Ecto neural progenitor cell (in vitro differentiated cells): ENCODE results near the gene SPDL1.

Experiments used
- DNase-seq: peaks from one replicate; pipeline ENCODE4 v3.0.0-alpha.2; 2018; ENCODE audit warnings: low spot score

Gene SPDL1, protein sequence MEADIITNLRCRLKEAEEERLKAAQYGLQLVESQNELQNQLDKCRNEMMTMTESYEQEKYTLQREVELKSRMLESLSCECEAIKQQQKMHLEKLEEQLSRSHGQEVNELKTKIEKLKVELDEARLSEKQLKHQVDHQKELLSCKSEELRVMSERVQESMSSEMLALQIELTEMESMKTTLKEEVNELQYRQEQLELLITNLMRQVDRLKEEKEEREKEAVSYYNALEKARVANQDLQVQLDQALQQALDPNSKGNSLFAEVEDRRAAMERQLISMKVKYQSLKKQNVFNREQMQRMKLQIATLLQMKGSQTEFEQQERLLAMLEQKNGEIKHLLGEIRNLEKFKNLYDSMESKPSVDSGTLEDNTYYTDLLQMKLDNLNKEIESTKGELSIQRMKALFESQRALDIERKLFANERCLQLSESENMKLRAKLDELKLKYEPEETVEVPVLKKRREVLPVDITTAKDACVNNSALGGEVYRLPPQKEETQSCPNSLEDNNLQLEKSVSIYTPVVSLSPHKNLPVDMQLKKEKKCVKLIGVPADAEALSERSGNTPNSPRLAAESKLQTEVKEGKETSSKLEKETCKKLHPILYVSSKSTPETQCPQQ

DNA sequence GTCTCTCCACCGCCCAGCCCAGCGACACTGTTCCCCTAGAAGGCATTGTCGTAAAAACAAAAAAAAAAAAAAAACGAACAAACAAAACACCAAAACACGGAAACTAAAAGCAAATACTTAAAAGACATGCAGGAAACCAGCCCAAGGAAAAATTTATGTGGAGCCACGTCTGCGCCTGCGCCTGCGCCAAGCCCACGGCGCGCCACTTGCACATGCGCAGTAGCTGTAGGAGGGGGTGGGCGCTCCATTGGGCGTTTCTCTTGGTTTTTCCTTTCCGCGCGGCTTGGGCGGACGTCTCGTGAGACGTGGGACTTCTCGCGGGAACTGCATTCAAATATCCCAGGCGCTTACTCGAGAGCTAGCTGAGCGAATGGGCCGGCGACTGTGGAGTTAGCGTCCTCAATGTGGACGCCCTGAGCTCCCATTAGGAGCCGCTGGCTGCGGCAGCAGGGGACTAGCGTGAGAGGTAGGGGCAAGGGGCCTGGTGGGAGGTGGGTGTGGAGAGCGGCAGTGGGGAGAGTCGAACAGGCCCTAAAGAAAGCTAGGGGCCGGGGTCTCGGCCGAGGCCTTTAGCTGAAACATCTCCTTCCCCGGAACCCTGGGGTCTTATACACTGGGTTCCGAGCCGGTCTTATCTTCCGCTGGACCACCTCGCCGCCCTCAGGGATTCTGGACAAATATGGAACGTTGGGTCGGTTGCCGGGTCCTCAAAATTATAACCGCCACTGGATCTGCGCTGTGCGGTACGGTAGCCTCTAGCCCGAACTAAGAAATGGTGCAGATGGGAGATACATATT lies at the start of gene SPDL1:
TSS of gene SPDL1 (plus strand) at position 350 of the 797 bp plus-strand sequence. CDS start 4,644 bp downstream, outside the sequence.
- DNase-seq = peak; percentile 95

DNA sequence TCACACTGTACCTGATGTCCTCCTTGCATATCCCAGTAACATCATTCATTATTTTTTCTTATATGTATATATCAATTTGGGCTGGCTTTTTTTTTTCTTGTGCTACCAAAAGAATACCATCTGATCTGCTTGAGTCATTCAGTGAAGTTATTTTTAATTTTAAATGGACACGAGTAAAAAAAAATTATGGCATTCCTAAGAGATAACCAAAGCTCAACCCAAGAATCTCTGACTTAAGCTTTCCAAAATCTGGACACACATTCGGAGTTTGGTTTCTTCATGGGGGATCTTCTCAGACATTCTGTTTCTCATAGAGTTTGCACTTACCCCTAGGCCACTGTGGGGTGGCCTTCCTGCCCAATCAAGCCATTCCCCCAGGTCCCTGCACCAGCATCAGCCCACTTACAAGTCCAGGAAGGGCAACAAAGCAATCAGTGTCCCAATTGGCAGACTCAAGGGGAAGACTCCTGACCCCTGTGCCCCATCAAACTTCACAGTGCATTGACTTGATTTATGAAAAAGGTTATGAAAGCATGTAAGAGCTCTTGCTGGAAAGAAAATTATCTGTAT lies 49.2 kb upstream of the SPDL1 start:
- DNase-seq = no peak

DNA sequence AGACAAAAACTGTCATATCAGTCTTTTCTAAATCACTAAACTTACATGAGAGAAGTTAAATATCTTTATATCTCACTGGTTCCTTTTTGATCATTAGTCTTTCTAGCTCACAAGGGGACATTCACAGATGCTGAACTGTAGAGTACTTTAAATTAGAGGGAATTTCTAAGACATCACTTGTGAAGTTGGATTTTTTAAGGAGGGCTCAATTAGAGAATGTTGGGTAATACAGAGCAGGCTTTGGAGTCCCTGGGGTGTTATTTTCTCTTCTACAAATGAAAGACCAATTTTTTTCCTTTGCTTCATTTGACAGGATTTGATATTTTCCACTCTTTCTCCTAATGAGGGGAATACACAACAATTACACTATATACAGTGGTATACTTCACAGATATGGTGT lies 48.6 kb upstream of the SPDL1 start:
- DNase-seq = no peak

DNA sequence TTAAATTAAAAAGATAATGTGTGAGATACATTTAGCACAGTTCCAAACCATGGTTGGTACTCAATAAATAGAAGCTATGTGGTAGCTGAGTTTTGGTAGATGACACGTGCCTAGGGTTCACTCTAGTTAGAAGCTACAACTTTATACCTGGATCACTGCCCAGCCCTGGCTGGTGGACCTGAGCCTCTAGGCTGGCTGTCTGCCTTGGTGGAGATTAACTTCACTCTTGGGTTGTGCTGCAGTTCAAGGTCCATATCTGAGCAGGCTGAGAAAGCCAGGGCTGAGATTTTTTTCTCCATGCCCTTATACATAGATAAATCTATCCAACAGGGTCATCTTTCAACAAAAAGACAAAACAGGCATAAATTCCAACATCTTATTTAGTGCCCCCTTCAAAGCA lies 44.6 kb upstream of the SPDL1 start:
- no peak for DNase-seq

DNA sequence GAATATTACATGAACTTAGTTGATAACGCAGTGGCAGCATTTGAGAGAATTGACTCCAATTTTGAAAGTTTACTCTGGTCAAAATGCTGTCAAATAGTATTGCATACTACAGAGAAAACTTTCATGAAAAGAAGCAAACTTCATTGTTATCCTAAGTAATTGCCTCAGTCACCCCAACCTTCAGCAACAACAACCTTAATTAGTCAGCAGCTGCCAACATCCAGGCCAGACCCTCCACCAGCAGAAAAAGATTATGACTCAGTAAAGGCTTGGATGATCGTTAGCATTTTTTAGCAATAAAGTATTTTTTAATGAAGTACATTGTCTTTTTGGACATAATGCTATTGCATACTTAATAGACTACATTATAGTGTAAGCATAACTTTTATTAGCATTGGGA lies 40.8 kb upstream of the SPDL1 start:
- DNase-seq = no peak

DNA sequence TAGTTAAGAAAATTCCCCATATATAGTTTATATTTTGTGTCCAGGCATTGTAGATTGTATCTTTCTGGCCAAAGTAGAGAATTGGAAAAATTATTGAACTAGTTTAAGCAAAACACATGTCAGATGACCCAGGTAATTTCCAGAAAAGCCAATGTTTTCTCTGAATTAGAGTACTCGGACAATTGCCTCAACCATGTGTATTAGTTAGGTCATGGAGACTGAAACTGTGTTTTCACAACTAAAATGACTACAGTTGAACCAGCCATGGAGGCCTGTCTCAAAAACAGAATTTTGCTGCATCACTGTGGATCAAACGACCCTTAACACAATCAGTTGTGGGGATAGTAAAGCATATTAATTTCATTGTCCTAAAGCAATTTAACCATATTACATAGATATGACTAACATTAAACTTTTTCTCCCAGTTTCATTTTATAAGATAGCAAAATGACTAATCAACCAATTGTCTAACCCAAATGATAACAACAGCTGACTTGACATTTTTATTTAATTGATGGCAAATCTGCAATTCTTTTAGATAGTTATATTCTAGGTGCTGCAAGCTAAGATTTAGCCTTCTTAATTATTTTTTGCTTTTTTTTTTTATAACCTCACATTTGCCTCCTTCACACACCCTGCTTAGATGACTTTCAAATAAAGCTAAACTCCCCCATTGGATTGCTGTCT lies 39.2 kb upstream of the SPDL1 start:
- no peak for DNase-seq

DNA sequence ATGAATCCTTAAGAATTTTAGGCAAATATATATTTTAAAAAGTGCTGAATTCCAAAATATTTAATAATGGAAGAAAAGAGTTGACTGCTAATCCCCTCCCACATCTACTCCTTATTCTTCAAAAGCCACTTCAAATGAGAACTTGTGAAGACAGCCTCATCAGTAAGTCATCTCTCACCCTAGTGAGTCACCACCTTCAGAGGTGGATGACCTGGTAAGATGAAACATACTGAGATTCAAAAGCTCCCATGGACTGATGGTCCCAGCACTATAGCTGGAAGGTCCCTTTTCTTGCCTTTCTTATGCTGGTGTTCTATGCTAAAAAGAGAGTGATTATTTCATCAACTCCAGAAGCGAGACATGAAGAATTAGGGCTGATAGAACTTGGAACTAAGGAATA lies 37.8 kb upstream of the SPDL1 start:
- no peak for DNase-seq

DNA sequence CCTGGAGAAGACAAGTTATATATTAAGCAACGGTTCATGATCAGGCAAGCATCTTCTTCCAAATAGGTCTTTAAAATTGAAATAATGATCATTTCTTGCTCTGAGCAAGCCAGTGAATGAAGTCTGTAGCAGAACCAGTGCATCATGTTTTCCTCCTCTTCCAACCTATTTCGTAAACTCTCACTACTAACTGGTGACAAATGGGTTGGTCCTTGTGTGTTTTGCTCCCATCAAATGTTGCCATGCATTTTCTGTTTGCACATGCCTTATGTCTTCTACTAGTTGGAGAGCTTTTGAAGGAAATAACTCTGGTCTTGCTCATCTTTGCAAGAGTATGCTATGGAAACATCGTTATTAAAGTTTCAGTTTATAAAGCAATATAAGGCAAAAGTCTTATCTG lies 37.2 kb upstream of the SPDL1 start:
- no peak for DNase-seq

DNA sequence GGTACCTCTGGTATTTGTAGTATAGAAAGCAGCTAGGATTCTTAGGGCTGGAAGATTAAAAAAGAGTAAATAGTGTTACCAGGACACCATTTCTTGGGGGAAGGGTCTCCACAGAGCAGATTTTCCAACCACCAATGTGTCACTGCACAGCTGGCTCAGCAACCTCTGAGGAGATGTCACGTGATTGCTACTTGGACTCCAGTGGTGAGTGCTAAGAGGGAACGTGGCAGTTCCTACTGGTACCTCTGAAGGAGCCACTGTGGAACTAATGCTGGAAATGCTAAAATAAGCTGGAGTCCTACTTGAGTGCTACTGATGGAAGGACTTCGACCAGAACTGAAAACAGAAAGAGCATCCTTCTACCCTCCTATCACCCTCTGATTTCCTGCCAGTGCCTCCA lies 36.1 kb upstream of the SPDL1 start:
- no peak for DNase-seq

DNA sequence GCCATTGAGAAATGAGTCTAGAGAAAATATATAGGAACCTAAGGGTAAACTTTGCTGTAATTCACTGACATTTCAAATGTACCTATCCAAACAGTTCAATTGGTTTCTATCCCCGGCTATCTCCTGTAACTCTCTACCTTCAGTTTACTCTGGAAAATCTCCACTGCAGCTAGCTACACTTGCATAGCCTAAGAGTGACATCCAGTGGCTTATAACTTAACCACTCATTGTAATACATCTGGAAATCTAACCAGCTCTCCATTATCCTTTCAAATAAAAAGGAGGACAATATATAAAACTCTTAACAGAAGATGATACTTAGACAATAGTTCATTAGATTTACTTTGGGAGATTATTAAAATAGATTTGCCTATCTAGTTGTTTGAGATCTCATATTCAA lies 35.3 kb upstream of the SPDL1 start:
- no peak for DNase-seq

DNA sequence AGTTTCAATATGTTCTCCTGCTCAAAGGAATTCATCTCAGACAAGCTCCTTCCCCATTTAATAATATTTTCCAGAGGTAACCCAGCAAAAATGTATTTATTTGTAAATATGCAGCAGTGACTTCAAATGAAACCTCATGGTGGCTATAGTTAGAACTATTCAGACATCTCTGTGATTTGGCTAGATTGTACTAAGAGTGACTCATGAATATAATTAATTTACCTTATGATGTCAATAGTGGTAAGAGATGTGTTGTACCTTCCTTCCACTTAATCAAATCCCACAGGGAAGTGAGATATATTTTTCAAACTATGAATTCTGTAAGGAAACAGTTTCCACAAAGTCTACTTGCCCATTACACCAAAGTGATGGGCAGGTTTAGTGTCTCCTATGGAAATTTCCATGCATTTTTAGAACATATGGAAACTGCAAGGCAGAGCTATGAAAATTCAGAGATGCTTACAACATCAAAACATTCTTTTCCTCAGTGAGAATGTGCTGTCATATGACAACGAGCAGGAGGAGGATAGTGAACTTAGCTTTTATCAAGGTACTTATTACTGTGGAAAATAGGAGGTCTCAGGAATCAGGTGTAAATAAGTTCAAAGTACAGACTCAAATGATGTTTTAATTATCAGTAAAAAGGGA lies 34.0 kb upstream of the SPDL1 start:
- DNase-seq = no peak

DNA sequence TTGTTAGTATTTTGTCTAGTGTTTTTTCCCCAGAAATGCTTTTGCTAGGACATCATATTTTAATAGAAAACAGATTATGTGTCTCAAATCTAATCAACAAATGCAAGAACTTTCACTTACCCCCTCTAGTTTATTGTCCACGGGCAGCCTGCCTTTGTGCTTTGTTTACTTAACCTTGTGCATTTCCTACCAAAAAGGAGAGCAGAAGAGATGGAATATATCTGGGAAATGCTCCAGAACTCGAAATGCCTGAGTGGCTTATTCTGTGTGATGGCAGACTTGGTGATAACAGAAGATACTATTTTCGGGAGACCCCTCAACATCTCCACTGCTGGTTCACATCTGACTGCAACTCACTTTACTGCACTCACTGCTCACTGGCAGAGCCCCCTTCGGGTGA lies 33.3 kb upstream of the SPDL1 start:
- no peak for DNase-seq

DNA sequence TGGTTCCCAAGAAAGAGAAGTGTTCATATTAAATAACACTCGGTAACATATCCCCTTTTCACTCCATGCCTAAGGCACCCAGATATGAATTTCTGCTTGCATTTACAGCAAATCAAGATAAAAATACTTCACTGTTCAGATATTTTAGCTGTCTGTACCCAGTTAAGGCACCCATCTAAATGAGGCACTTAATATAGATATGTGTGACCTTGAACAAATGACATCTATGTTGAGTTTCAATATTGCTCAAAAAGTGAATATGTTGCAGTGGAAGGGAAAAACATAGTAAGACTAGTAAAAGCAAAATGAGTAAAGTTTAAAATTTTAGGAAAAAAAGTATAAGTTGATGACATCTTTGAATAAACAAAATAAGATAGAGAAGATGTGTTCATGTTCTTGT lies 32.4 kb upstream of the SPDL1 start:
- DNase-seq = no peak

DNA sequence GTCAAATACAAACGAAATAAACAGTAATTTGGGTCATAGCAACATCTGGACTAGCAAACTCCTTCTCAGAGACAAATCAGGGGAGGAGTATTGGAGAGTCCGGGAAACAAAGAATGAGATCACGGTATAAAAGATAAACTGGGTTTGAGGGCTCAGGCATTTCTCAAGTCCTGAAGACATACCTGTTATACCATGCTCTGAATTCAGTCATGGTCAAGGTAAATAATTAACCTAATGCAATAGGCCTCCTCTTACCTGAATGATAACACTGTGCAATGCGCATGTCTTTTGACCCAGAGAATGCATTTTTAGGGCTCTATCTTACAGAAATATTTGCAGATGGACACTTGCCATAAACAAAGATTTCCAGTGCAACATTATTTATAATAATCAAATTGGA lies 31.9 kb upstream of the SPDL1 start:
- no peak for DNase-seq

DNA sequence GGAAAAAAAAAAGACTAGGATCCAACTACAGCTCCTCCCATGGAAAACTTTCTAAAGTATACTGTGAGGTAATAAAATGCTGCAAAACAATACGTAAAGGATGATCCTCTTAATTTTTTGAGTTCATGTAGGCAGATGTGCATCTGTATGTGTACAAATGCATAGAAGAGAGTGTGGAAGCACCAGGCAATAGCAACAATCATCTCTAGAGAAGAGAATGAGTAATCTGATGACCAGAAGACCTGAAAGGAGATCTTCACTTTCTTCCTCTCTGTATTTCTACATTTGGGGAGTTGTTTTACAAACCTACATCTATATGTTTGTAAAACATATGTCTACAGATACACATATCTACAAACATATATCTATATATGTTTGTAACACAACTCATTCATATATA lies 29.3 kb upstream of the SPDL1 start:
- no peak for DNase-seq

DNA sequence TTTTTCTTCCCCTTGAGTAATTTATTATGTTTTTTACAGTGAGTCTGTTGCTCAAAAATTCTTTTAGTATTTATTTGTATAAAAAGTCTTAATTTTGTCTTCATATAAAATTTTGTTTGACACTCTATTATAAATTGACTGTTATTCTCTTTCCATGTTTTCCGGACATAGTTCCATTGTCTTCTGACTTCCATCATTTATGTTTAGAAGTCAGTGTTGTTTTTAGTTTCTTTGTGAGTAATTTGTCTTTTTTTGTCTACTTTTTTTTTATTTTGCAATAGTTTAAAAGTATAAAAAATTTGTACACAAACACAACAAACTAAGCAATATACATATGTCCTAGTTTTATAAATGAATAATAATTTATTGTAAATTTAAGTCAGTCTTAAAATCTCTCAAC lies 25.7 kb upstream of the SPDL1 start:
- no peak for DNase-seq

DNA sequence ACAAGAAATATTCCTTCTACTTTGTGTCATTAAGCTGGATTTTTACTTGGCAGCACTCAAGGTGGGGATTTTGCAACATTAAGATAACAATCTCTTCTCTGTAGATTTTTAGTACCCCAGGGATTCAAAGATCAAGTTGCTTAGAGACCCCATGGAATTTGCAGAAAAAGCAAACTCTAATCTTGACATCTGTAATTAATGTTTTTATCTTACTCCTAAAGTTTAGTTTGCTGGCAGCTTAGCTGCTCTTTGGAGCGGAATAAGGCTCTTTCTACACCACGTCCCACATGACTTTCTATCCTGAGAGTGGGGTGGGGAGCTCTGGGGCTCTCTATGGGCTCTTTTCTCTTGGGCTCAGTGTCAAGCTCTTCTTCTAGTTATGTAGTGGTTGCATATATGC lies 21.7 kb upstream of the SPDL1 start:
- DNase-seq = no peak

DNA sequence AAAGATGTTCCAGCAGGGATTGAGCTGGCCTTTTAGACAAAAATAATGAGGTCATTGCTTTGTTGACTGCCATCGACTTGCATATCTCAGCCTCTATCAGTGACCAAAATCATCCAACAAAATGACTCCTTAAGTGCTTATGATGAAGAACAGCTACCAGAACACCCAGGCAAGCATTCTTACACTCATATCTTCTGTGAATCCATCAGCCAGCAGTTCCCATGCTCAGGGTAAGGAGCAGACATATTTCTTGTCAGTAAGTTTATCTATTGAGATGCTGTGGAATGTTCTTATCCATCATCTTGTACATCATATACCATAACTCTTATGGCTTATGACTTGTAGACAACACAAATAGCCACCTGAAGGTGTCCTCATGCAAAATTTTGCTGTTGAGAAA lies 20.2 kb upstream of the SPDL1 start:
- no peak for DNase-seq

DNA sequence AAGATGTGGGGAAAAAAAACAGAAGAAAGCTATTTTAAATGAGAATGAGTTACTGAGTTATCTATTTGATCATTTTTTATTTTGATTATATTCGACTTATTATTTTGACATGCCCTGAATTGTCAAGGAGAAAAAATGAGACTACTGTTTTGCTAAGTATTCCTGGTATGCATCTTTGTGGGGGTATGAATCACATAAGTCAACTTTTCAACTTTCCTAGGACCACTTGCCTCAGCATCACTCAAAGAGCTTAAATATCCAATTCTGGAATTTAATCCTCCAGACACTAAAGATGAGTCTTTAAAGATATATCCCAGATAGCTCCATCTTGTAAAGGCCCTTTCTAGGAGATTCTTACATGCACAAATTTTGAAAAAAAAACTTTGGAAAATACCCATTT lies 17.4 kb upstream of the SPDL1 start:
- DNase-seq = no peak

DNA sequence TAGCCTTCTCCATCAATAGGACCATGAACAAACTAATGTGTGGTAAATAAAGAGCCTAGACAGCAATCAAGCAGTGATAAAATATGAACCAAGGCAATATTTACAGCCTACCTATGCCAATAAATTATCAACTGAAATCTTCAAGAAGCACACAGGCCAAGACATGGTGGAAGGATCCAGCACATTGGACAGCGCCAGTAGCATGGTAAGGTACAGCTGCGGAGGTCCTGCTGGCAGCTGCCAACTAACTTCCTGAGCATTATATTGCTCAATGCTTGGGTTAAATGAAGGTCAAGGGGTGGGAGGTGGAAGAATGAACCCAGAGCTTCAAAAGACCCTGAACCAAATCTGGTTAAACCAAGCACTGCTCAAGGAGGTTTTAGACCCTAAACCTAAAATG lies 16.5 kb upstream of the SPDL1 start:
- DNase-seq = no peak

DNA sequence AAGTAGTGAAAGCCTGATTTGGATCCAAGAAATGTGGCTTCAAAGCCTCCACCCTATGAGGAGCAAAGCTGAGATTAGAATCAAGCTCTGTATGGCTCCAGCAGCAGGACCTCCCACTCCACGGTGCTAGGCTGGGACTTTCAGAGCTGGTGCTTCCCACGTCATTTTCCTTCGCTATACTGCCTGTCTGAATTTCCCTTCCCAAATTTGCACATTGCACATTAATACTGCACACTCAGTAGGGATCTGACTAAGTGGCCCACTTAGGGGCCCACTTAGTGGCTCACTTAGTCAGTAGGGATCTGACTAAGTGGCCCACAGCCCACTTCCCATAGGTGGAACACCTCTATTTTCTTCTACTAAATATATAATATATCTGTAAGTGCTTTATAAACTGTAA lies 14.1 kb upstream of the SPDL1 start:
- no peak for DNase-seq

DNA sequence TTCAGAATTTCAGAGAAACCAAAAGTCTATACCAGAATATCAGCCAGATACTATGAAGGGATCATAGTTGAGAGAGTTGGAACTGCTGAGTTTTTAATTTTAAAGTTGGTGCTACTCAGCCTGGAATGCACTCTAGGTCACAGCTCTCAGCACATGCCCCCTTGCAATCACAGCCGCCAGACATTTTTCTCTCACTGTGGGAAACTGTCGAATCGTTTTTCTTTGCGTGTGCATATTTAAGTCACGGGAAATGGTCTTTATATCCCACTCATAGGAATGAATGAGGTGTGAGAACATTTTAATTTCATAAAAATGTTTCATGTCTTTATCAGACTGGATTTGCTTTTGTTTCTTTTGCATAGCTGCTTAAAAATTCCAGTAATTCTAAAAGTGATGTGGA lies 12.2 kb upstream of the SPDL1 start:
- DNase-seq = no peak
